Measurements from ENCODE around the gene TTC21A. TPM values are rescaled to one million over a fixed set of nuclear protein-coding genes. Genes with fewer than 3 reads are reported as not detected.

TTC21A gene
- total RNA-seq (2022; extraction: Qiagen RNA extraction), result 1.2 to 2.2 TPM (median 1.9 TPM) in 5 replicates

GRCh38 chr3:39107388-39108199, at the start of gene TTC21A, which contains the start of gene GORASP1:
Gene TTC21A, plus strand, starts transcription at chr3:39107680. Its CDS starts 158 bp downstream, at chr3:39107838.
Gene GORASP1, minus strand, starts transcription at chr3:39107627. Its CDS starts 86 bp downstream, at chr3:39107541.

Other genes with a start within 250 kb of the TTC21A start
- not detected in 5 replicates for gene SCN11A, start 55.7 kb upstream of the TTC21A start, total RNA-seq (2022; extraction: Qiagen RNA extraction)
- gene WDR48, start 55.7 kb upstream of the TTC21A start, total RNA-seq (2022; extraction: Qiagen RNA extraction), result 19.6 to 25.5 TPM (median 22.9 TPM) in 5 replicates
- 24.8 to 35.9 TPM (median 32.1 TPM) in 5 replicates for gene GORASP1, start 53 bp upstream of the TTC21A start, total RNA-seq (2022; extraction: Qiagen RNA extraction)
- gene CSRNP1, start 45.9 kb downstream of the TTC21A start, total RNA-seq (2022; extraction: Qiagen RNA extraction), result 17.9 to 23.0 TPM (median 22.0 TPM) in 5 replicates
- gene XIRP1, start 84.9 kb downstream of the TTC21A start, total RNA-seq (2022; extraction: Qiagen RNA extraction), result 0.21 to 0.28 TPM (median 0.25 TPM) in 5 replicates
- gene CX3CR1, start 172.4 kb downstream of the TTC21A start, total RNA-seq (2022; extraction: Qiagen RNA extraction), result 0.04 to 0.07 TPM (median 0.06 TPM) in 5 replicates
- gene CCR8, start 222.0 kb downstream of the TTC21A start, total RNA-seq (2022; extraction: Qiagen RNA extraction), result not detected in 5 replicates